Measurements from ENCODE around the gene TRIOBP.

TRIOBP gene

GRCh38 chr22:37806409-37807333, 109.8 kb downstream of the TRIOBP start:
- no peak for DNase-seq

DNA sequence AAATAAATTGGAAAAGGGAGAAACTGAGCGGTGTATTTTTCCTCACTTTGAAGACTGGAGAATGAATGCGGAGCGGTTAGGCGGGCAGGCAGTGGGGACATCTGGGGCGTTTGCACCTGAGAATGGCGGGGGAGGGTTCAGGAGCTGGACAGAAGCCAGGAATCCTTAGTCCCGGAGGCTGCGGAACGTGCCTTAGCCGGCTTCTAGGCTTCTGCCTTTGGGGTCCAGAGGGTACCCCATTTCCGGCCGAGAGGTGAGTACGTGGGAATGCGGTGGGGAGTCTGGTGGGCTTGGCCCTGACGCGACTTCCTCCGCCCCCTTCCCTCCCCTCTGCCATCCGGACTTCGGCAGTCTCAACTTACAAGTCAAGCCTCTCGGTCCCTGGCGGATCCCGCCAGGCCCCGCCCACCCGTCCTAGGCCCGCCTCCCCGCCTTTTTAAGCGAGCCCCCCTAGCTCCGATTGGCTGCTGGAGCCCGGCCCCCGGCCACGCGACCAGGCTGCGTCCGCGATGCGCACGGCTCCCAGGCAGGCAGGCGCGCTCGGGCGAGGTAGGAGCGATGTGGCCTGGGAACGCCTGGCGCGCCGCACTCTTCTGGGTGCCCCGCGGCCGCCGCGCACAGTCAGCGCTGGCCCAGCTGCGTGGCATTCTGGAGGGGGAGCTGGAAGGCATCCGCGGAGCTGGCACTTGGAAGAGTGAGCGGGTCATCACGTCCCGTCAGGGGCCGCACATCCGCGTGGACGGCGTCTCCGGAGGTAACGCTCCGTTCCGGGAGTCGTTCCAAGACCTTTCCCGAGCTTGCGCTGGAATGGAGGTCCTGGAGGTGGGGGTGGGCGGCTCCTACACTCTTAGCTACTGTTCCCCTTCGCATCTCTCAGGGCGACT, 110.8 kb downstream of the TRIOBP start, which contains the start of gene GCAT:
Gene GCAT, plus strand, starts transcription at position 525 of the 884 bp plus-strand sequence. Its CDS starts 34 bp downstream, at position 559.
- peak; percentile 89 for DNase-seq

DNA sequence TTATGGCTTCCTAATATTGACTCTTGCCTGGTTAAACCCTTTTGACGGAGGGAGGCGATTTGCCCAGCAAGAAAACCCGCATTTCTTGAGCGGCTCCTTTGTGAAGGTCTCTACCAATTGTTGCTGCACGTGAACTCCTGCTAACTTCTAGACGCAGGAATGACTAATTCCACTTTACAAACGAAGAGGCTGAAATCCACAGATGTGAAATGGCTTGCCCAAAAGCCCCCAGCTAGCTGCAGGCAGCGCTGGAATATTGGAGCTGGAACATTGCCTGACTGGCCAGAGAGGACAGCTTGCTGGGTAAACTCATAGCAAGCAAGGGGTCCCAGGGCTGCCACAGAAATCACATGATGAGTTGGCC, 111.4 kb downstream of the TRIOBP start:
- DNase-seq: no peak

DNA sequence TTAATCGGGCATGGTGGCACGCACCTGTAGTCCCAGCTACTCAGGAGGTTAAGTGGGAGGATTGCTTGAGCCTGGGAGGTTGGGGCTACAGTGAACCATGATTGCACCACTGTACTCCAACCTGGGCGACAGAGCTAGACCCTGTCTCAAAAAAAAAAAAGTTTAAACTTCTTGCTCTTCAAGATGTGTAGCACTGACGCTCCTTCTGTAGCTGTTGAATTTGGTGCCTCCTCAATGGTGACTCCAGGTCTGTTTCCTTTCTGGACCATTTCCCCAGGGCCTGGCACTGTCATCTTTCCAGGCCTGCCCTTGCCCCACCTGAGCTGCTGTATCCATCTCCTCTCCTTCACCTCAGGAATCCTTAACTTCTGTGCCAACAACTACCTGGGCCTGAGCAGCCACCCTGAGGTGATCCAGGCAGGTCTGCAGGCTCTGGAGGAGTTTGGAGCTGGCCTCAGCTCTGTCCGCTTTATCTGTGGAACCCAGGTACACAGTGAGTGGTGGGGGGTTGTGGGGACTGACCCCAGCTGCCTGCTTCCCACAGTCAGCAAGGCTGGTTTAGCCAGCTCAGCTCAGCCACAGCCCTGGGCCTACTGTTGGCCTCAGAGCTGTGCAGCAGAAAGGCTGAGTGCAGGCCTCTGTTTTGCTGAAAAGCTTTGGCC, 113.0 kb downstream of the TRIOBP start:
- DNase-seq: no peak

- no peak for DNase-seq
These were observed 115.0 kb downstream of the TRIOBP start for GRCh38 chr22:37811867-37812266.

- no peak for DNase-seq
These were observed 116.2 kb downstream of the TRIOBP start for GRCh38 chr22:37812869-37813678.

DNA sequence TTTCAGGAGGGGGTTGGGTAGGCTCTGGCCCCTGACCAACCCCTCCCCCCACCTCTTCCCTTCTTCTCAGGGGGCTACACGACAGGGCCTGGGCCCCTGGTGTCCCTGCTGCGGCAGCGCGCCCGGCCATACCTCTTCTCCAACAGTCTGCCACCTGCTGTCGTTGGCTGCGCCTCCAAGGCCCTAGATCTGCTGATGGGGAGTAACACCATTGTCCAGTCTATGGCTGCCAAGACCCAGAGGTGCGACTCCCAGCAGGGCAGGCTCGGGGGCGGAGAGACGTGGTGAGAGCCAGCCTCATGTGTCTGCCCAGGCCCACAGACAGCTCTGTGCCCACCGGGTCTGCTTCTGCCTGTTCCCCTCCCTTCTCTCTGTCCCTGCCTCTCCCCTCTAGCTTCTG, 118.7 kb downstream of the TRIOBP start:
- DNase-seq: no peak

GRCh38 chr22:37816543-37817180, 119.8 kb downstream of the TRIOBP start:
- DNase-seq: no peak

- DNase-seq: peak; percentile 83
These were observed 121.0 kb downstream of the TRIOBP start for GRCh38 chr22:37817705-37818408.

- peak; percentile 70 for DNase-seq
These were observed 121.7 kb downstream of the TRIOBP start for GRCh38 chr22:37818409-37819104.

DNA sequence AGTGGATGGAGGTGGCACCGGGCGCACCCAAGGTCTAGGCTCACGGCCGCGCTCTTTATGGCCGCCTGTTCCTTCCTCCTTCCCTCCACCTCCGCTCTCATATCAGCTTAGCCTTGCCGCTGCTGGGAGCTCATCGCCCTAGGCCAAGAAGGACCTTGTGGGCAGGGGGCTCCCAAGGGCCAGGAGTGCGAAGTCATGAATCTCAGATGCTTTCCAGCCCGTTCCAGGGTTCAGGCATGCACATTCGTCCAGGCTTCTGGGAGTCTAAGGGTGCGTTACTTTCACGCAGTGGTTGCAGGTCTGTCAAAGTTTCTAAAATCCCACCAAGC, 122.2 kb downstream of the TRIOBP start:
- DNase-seq: no peak

- no peak for DNase-seq
These were observed 123.5 kb downstream of the TRIOBP start for GRCh38 chr22:37820350-37820749.

DNA sequence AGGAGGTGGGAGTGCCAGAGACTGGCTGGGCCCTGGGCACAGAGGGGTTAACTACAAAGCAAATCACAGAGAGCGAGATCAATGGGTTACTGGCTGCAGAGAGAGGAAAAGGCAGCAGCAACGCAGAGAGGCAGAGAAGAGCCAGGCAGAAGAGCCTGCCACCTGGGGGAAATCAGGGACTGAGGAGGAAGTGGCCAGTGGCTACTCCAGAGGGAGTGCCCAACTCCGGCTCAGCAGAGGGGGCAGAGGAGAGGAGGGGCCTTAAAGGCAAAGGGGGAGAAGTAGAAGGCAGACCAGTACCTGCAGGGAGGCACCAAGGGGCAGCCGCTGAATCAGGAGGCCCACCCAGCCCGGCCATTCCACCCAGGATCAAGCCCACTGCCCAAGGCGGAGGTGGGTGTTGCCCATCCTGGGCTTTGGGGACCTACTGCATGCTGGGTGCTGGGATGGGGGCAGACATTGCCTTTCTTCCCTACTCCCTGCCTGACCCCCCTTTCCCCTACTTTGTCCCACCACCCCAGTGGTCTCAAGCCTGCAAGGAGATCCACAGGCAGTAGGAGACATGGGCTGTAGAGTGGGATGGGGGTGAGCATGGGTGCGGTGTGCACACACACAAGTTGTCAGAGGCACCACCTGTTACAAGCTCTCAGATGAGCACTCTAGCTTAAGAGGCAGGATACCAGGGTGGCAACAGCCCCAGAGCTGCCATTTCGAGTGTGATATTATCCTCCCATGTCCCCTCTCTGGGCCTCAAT, 125.4 kb downstream of the TRIOBP start:
- no peak for DNase-seq

GRCh38 chr22:37823134-37823985, 126.5 kb downstream of the TRIOBP start, which contains the start of gene GALR3:
Gene GALR3, plus strand, starts transcription at chr22:37823382. Its CDS starts 25 bp downstream, at chr22:37823407.
- DNase-seq: no peak

- DNase-seq: no peak
These were observed 128.1 kb downstream of the TRIOBP start for GRCh38 chr22:37824674-37825641.

All from activated naive CD4-positive, alpha-beta T cell treated with anti-CD3 and anti-CD28 coated beads, Interleukin-2, amount 50 U/mL, for 16 hours (primary cell).